ENCODE measurements around the gene SSRP1. TPM values are rescaled to one million over a fixed set of nuclear protein-coding genes. Genes with fewer than 3 reads are reported as not detected.

Gene SSRP1
- total RNA-seq, 1 donor from 2014 or later, result 58.3 TPM

DNA sequence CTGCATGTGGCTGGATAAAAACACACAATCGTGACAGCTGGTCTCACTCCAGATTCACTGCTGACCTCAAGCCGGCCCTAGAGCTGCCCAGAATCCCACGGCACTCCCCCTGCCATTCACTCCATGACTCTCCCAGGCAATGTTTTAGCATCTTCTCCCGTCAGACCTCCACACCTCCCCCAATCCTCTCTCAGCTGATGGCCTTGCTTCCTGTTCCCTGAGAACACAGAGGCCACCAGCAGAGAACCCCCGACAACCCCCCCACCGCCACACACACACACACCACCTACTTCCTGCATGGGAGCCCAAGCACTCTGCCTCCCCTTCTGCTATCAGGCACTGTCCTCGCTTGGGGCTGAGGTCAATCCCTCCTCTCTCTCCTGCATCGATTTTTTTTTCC, 20.2 kb downstream of the SSRP1 start:
- peak in 1 of 2 donors; percentile 52 for DNase-seq (ENCODE audit: low read depth in 2 of 2)

DNA sequence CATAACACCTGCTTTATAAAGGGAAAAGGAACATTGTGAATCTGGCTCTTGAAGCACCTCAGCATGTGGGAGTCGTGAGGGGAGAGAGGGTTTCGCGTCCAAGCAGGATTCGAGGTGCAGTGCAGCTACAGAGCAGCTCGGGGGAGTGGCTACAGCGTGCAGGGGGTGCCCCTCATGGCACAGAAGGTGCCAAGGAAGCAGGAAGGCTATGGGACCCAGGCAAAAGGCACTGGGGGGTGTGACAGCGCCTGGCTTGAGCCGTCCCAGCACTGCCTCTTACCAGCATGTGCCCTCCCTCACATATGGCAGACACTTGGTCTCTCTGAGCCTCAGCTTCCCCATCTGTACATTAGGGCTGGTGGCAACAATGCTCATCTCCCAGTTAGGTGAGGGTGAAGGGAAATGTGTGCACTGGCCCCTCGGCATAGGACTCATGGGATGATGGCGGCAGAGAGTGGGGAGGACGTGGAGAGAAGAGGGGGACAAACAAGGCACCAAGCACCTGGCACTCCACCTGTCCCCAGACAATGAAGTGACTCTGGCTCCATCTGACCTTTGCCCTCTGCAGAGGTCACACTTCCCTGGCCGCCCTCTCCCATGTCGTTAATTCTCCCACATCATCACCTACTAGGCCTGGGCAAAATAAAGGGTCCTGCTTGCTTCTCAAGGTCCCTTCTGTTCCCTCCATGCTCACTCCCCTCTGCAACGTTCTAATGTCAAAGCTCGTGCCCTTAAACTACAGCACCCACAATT, 21.3 kb downstream of the SSRP1 start:
- no peak for DNase-seq (ENCODE audit: low read depth in 2 of 2)

- no peak for DNase-seq (ENCODE audit: low read depth in 2 of 2)
Observed at GRCh38 chr11:57313788-57314135, 21.9 kb downstream of the SSRP1 start.

DNA sequence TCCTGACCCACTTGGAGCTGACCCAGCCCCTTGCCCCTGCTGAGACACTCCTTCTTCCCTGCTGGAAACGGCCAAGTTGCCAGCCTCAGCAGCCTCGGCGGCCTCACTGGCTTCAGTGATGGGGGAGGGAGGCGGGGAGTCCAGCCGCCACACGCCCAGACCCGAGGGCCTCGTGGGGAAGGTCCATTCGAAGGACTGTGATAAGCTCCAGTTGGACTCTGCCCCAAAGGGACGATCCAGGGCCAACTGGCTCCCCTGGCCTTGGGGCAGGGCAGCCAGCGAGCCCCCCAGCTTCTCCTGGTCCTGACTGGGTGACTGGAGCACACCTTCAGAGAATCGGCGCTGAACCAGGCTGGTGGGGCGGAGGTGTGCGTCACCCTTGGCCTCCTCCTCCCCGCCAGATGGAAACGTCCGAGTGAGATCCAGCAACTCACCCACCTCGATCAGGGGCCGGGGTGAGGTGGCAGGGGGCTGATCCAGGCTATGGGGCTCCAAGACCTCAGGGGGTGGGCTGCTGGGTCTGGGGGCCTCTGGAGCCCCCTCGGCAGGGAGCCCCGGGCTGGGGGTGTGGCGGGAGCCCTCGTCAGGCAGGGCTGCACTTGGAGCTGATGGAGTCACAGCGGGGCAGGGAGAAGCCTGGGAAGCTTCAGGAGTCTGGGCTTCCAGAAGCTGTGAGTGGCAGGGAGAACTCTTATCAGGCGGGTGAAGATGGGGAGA, 22.5 kb downstream of the SSRP1 start:
- DNase-seq (ENCODE audit: low read depth in 2 of 2), result no peak

- DNase-seq (ENCODE audit: low read depth in 2 of 2), result no peak
Observed at GRCh38 chr11:57312511-57313021, 23.1 kb downstream of the SSRP1 start.

DNA sequence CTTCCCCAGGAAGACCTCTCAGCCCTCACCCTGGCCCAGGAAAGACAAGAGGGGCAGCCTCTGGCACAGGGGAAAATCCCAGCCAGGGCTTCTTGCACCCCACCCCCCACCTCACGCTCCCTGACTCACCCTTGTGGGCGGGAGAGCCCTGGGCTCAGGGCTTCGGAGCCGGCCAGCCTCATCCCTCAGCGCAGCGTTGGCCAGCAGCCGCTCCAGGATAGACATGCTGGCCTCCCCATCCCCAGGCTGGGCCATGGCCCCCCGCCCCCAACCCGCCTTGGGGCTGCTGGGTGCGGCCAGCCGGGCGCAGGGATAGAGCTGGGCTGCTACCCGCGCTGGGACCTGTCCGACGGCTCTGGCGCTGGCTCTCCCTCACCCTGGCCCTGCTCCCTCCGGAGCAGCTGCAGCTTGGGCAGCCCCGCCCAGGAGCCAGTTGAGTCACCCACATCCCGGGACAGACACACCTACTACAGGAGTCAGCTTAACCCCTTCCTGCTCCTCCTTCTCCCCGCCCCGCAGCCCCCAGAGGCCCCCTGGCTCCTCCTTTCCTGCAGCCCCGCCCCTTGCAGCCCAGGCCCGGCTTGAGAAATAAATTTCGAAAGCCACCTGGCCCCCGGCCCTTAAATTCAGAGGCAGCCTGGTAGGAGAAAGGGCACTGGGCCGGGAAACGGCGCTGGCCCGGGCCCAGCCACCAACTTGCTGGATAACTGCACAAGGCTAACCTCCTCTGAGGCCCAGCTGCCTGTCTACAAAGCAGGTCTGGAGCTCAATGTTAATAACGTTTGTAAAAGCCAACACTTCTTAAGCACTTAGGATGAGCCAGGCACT, 24.4 kb downstream of the SSRP1 start:
- peak; percentile 73 to 96 for DNase-seq (ENCODE audit: low read depth in 2 of 2)

GRCh38 chr11:57310630-57311086, 25.0 kb downstream of the SSRP1 start:
- DNase-seq (ENCODE audit: low read depth in 2 of 2), result peak; percentile 41 to 64

- no peak for DNase-seq (ENCODE audit: low read depth in 2 of 2)
Observed at GRCh38 chr11:57310091-57310490, 25.6 kb downstream of the SSRP1 start.

- no peak for DNase-seq (ENCODE audit: low read depth in 2 of 2)
Observed at GRCh38 chr11:57309106-57310059, 26.3 kb downstream of the SSRP1 start.

GRCh38 chr11:57308426-57309060, 27.1 kb downstream of the SSRP1 start:
- no peak for DNase-seq (ENCODE audit: low read depth in 2 of 2)

DNA sequence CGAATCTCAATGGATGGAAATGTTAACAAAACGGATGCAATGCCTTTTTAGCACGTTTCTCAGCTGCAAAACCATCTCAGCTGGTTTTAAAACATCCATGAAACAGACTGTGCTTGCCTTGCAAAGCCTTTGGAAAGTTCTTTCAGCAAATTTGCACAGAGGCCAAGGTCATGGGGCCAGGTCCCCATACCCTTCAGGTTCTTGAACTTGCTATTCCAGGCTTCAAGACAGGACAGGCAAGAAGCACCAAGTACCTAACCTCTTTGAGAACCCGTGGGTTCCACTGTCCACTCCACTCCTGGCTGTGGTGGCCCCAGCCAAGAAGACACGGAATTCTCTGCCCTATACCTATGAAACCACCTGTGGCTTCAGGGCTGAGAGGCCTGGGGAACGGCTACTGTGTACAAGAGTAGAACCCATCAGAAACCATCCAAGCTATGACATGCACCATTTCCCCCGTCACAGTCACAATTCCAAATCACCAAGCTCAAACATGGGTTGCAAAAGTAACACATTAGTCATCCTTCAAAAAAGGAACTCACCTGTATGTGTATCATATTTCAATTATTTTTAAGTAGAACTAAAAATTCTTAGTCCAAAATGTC, 27.9 kb downstream of the SSRP1 start:
- no peak for DNase-seq (ENCODE audit: low read depth in 2 of 2)

DNA sequence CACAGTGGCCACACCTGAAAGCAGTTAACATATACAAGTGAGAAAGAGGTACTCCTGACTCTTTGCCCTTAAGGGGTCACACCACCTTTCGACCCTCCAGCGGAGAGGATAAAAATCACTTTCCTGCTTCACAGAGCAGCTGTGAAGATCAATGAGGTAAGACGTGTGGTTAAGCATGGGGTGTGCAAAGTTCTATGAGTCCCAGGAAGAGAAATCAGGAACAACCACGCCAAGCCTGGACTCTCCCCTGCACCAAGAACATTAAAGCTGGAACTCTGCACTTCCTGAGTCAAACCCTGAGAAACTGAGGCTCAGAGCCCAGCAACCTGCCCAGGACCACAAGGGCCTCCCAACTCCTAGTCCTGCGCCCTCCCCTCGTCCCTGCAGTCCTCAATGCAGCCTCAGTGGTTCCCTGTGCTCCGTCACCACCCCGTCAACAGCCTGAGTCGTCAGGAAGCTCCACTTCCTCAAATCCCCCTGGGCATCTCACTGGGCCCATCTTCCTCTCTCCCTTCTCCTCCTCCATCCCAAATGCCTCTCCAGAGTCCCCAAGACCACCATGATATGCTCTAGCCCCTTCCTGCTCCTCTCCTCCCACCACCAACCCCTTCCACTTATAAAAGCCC, 28.6 kb downstream of the SSRP1 start:
- DNase-seq (ENCODE audit: low read depth in 2 of 2), result no peak

- peak; percentile 11 to 53 for DNase-seq (ENCODE audit: low read depth in 2 of 2)
Observed at GRCh38 chr11:57306161-57306876, 29.4 kb downstream of the SSRP1 start.

DNA sequence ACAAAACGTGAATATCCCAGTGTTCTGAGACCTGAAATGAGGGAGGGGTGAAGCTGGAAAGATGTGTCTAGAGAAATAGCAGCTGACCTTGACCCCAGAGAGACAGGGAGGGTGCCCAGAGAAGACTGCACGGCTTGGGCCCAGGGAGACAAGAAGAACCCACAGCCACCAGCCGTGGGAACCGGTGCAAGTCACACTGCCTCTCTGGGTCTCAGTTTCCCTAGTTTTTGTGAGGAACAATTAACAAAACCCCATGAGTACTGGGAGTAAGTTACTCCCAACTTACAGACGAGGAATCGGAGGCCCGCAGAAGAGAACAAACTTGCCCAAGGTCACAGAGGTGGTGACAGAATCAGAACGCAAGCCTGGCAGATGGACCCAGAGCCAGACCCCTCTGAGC, 30.2 kb downstream of the SSRP1 start:
- DNase-seq (ENCODE audit: low read depth in 2 of 2), result no peak

- peak; percentile 20 to 75 for DNase-seq (ENCODE audit: low read depth in 2 of 2)
Observed at GRCh38 chr11:57303990-57304579, 31.6 kb downstream of the SSRP1 start.

GRCh38 chr11:57303280-57303989, 32.3 kb downstream of the SSRP1 start:
- DNase-seq (ENCODE audit: low read depth in 2 of 2), result no peak

GRCh38 chr11:57302489-57302888, 33.2 kb downstream of the SSRP1 start:
- DNase-seq (ENCODE audit: low read depth in 2 of 2), result no peak
